ENCODE measurements around the gene HPD. TPM values are rescaled to one million over a fixed set of nuclear protein-coding genes. Genes with fewer than 3 reads are reported as not detected.

Gene HPD
- total RNA-seq, 1 donor from 2014 or later = 0.33 TPM

GRCh38 chr12:121828306-121828705 lies 30.4 kb downstream of the HPD start:
- no peaks in the 10 kb centered on the region for H3K27me3 ChIP-seq (ENCODE audit: control insufficient read depth, insufficient read depth, low read length)
- peaks cover 3% of the 10 kb centered on the region for H3K36me3 ChIP-seq (ENCODE audit: control insufficient read depth, insufficient read depth, low read length)
- H3K4me3 ChIP-seq (ENCODE audit: low read depth, low read length) = no peak overlapping the region
- TF ChIP-seq CTCF (IDR thresholded peaks at IDR 0.05; ENCODE audit: insufficient read depth, low read length, poor library complexity, severe bottlenecking) = no peak
- no peak for DNase-seq (ENCODE audit: low read depth)

DNA sequence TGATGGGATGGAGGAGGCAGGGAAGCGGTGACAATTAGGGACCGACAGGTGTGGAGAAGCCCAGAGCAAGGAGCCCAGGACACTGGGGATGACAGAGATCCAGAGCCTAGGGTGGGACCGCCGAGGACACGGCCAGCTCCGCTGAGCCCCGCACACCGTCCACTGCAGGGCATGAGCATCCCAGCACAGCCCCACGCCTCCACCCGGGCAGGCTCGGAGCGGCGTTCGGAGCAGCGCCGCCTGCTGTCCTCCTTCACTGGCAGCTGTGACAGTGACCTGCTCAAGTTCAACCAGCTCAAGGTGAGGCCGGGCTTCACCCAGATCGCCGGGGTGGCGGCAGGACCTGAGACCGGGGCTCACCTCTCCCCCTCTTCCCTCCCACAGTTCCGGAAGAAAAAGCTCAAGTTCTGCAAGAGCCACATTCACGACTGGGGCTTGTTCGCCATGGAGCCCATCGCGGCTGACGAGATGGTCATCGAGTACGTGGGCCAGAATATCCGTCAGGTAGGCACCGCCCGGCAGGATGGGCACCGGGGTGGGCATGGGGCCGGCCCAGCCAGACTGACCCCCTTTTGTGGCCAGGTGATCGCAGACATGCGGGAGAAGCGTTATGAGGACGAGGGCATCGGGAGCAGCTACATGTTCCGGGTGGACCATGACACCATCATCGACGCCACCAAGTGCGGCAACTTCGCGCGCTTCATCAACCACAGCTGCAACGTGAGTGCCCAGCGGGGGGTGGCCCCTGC lies 31.1 kb downstream of the HPD start:
- Histone ChIP-seq H3K4me3 (ENCODE audit: low read depth, low read length) (no peak overlapping the region), H3K27me3 (ENCODE audit: control insufficient read depth, insufficient read depth, low read length) (no peaks in the 10 kb centered on the region), H3K36me3 (ENCODE audit: control insufficient read depth, insufficient read depth, low read length) (peaks cover 3% of the 10 kb centered on the region)
- DNase-seq (ENCODE audit: low read depth) = no peak
- no peak for TF ChIP-seq CTCF (IDR thresholded peaks at IDR 0.05; ENCODE audit: insufficient read depth, low read length, poor library complexity, severe bottlenecking)

- no peaks in the 10 kb centered on the region for H3K27me3 ChIP-seq (ENCODE audit: control insufficient read depth, insufficient read depth, low read length)
- H3K36me3 ChIP-seq (ENCODE audit: control insufficient read depth, insufficient read depth, low read length) = peaks cover 3% of the 10 kb centered on the region
- no peak for DNase-seq (ENCODE audit: low read depth)
- no peak for TF ChIP-seq CTCF (IDR thresholded peaks at IDR 0.05; ENCODE audit: insufficient read depth, low read length, poor library complexity, severe bottlenecking)
- no peak overlapping the region for H3K4me3 ChIP-seq (ENCODE audit: low read depth, low read length)
These were observed 32.1 kb downstream of the HPD start for GRCh38 chr12:121826318-121827150.

GRCh38 chr12:121825041-121825523 lies 33.6 kb downstream of the HPD start:
- DNase-seq (ENCODE audit: low read depth) = no peak
- peaks cover 3% of the 10 kb centered on the region for H3K36me3 ChIP-seq (ENCODE audit: control insufficient read depth, insufficient read depth, low read length)

GRCh38 chr12:121823727-121824115 lies 34.9 kb downstream of the HPD start:
- Histone ChIP-seq H3K27me3 (ENCODE audit: control insufficient read depth, insufficient read depth, low read length) (no peaks in the 10 kb centered on the region), H3K36me3 (ENCODE audit: control insufficient read depth, insufficient read depth, low read length) (peaks cover 5% of the 10 kb centered on the region), H3K4me3 (ENCODE audit: low read depth, low read length) (no peak overlapping the region)
- no peak for TF ChIP-seq CTCF (IDR thresholded peaks at IDR 0.05; ENCODE audit: insufficient read depth, low read length, poor library complexity, severe bottlenecking)
- no peak for DNase-seq (ENCODE audit: low read depth)

More at GRCh38 chr12:121825041-121825523, 33.6 kb downstream of the HPD start:
- no peaks in the 10 kb centered on the region for H3K27me3 ChIP-seq (ENCODE audit: control insufficient read depth, insufficient read depth, low read length)
- H3K4me3 ChIP-seq (ENCODE audit: low read depth, low read length) = no peak overlapping the region
- TF ChIP-seq CTCF (IDR thresholded peaks at IDR 0.05; ENCODE audit: insufficient read depth, low read length, poor library complexity, severe bottlenecking) = no peak
